NCI-H526 (cell line): ENCODE measurements around the gene SH3RF3.
A peak's percentile ranks its signal among the peaks of the same experiment; 100 is the strongest.

Experiments used
- DNase-seq, 2 experiments: peaks; one replicate each; lab custom pipeline; 2025; lab: John Stamatoyannopoulos, UW

Gene SH3RF3

GRCh38 chr2:109436610-109437225 lies 307.7 kb downstream of the SH3RF3 start:
- no peak for DNase-seq

- DNase-seq, result no peak
Measured at GRCh38 chr2:109437325-109438090, 308.5 kb downstream of the SH3RF3 start.

GRCh38 chr2:109438146-109438545 lies 309.1 kb downstream of the SH3RF3 start:
- no peak for DNase-seq

DNA sequence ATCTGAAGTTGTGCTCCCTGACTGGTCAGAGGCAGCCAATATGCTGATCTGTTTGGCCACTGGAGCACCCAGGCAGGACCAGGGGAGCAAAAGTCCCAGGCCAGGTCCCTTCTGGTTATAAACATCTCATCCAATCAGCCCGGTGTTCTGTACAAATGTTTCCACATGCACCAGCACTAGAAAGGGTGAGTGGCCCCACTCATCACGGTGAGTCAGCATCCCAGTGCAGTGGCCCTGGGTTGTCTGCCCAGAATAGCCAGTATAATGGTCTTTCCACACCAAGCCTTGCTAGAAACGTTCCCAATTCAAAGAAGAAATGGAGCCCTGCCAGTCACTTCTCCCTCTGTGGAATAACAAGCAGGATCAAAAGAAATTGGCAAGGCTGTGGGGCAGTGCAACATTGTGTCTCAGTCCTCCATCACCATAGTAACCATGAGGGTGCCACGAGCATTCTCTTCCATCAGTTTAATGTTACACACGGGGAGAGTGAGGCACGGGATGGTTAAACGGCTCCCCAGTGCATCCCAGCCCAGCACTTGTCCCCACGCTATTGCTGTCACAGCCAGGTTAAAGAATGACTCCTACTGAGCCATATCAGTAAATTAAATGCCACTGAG lies 309.9 kb downstream of the SH3RF3 start:
- no peak for DNase-seq

- no peak for DNase-seq
Measured at GRCh38 chr2:109439390-109439786, 310.4 kb downstream of the SH3RF3 start.

GRCh38 chr2:109439986-109440385 lies 311.0 kb downstream of the SH3RF3 start:
- no peak for DNase-seq

DNA sequence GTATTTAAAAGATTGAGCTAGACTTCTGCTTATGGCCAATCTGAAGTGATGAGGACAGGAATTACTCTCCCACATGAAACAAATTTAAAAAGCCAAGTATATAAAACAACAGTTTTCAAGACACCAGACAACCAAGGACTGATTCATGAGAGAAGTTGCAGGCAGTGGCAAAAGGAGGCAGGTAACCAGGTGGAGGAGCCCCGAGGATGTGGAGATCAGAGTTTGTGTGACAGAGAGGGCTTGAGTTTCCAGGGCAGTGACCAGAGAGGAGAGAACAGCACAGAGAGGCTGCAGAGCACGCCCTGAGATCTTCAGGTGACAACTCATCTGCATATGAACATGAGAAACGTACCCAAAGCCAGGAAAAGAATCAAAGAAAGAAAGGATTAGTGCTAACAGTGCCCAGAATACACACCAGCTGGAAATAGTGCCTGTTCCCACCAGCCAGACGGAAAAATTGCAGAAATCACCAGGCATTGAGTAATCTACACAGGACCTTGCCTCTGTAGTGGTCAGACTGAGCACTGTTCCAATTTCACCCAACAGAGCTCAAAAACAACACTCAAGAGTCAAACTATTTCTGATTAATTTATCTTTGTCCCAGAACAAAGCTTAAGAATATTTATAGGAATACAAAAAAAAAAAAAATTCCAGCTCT lies 311.6 kb downstream of the SH3RF3 start:
- no peak for DNase-seq

GRCh38 chr2:109442715-109443319 lies 313.8 kb downstream of the SH3RF3 start:
- DNase-seq, result no peak

GRCh38 chr2:109444916-109445315 lies 315.9 kb downstream of the SH3RF3 start:
- no peak for DNase-seq

- DNase-seq, result peak in 1 of 2 experiments; percentile 23
Measured at GRCh38 chr2:109446278-109447131, 317.5 kb downstream of the SH3RF3 start.

DNA sequence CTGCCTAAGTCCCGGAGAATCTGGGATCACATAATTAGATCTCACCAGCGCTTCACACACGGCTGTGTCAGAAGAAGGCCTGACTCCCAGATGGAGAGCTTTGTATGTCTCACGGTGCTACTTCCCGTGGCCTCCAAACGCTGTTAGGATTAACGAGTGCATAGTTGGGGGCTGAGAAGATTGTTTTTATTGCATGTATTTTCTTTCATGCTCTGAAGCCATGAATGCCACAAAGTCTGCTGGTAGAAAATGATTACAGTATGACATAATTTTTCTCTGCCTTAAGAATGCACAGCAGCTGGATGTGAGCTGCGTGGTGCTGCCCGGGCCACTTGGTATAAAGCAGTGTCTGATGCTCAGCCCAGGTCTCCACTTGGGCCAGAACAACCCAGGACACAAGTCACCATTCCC lies 318.3 kb downstream of the SH3RF3 start:
- DNase-seq, result no peak

DNA sequence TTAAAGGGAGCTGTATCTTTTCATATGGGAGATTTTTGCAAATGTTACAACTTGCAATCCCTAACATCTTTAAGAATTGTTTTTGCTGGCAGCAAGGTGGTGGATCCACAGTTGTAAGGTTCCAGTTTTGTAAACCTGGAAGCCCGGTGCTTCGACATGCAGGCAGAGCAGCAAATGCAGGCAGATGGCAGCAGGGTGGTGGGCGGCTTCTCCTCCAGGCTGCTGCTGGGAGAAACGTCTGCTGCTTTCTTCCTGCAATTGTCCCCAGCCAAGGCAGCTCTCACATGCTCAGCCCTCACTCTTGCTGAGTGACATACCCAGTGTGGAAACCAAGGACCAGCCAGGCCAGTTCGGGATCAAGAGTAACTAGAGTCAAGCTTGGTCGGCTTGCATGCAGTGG lies 318.8 kb downstream of the SH3RF3 start:
- no peak for DNase-seq

- DNase-seq, result no peak
Measured at GRCh38 chr2:109448207-109448606, 319.2 kb downstream of the SH3RF3 start.

DNA sequence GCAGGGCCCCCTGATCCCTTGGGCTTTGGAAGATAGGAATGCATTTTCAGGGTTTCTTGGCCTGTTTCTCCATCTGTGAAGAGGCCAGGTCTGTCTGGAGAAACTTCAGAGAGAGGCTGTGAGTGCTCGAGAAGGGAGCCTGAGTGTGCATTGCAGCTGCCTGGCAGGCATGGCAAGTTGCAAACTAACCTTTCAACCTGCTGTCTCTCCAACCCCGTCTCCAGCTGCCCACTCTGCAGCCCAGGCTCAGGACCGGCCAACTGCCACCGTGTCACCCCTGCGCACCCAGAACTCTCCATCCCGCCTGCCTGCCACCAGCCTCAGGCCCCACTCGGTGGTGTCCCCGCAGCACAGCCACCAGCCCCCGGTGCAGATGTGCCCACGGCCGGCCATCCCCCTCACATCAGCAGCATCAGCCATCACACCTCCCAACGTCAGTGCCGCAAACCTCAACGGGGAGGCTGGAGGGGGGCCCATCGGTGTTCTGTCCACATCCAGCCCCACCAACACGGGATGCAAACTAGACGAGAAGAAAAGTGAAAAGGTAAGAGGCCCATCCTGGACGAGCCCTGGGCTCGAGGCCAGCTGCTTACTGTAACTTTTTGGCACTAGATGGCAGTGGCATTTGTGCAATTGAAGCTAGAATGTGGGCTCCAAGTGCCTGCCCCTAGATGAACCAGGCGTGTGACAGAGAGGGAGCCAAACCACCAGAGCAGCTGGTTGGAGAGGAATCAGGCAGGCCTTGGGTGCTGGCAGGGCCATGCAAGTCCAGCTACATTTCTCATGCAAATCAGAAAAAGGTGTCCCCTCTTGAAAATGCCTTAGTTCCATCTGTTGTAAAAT lies 320.2 kb downstream of the SH3RF3 start:
- peak in 1 of 2 experiments; percentile 3 for DNase-seq

DNA sequence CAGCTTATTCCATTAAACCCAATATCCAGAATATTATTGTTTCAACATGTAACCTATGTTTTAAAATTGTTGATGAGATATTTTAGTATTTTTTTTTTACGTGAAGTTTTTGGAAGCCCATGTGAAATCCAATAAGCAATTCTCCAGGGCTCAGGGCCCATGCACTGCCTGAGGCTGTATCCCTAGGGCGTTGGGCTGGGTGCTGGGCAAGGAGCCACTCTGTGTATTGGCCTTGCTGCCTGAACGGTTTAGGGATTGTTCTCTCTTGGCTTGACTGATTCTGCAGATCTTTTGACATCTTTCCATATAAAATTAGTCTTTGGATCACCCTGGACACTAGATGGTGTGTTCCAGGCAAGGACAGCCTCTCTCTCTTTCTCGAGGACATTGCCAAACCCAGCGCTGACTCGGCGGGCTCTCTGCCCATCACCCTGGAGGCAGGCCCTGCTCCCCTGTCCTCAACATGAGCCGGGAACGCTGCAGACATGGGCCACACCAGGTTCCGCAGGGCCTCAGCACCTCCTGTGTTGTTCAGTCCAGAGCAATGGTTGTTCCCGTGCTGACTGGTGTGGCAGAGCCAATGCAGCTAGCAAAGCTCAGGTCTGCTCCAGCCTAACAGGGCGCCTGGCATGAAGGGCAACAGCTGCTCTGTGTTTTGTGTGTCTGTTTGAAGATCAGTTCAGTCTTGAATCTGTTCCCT lies 321.7 kb downstream of the SH3RF3 start:
- no peak for DNase-seq

- DNase-seq, result no peak
Measured at GRCh38 chr2:109451671-109452070, 322.7 kb downstream of the SH3RF3 start.

GRCh38 chr2:109452318-109453305 lies 323.6 kb downstream of the SH3RF3 start:
- DNase-seq, result no peak

- no peak for DNase-seq
Measured at GRCh38 chr2:109453371-109453995, 324.5 kb downstream of the SH3RF3 start.
